GM12878 (cell line): ENCODE results near the gene IQCK.

Experiments
- EP300 ChIP-seq, 2 experiments: fragments of 150-350 bp in 1 of 2; IDR thresholded peaks; 2 replicates each; pipeline ENCODE4 v1.6.1; 2011 to 2012; ENCODE audit warnings: low read depth in 2 of 2, low read length in 2 of 2, borderline replicate concordance in 1 of 2, improper control_type of control experiment in 1 of 2, inconsistent platforms in 1 of 2; ENCODE audit not compliant: control insufficient read depth in 1 of 2
- GABPA ChIP-seq: IDR thresholded peaks from 2 replicates; pipeline ENCODE4 v1.6.1; 2014; ENCODE audit warnings: antibody characterized with exemption, low read depth, mild to moderate bottlenecking, inconsistent platforms
- HDGF ChIP-seq: fragments of 450-650 bp; IDR thresholded peaks from 2 replicates; pipeline ENCODE4 v1.6.1; 2016; ENCODE audit warnings: antibody characterized with exemption
- MEF2A ChIP-seq: IDR thresholded peaks from 2 replicates; pipeline ENCODE4 v1.6.1; 2011; ENCODE audit warnings: low read depth, mild to moderate bottlenecking, low read length, moderate library complexity; ENCODE audit not compliant: insufficient read depth
- POLR2AphosphoS5 ChIP-seq: IDR thresholded peaks from 2 replicates; pipeline ENCODE4 v1.6.1; 2011; ENCODE audit warnings: mild to moderate bottlenecking, low read length, inconsistent platforms
- RAD21 ChIP-seq: IDR thresholded peaks from 2 replicates; pipeline ENCODE4 v1.6.1; 2011; ENCODE audit warnings: mild to moderate bottlenecking, low read depth, low read length, moderate library complexity; ENCODE audit not compliant: insufficient read depth
- SIN3A ChIP-seq: IDR thresholded peaks from 2 replicates; pipeline ENCODE4 v1.6.1; 2012; ENCODE audit warnings: low read depth, low read length, improper control_type of control experiment
- SMARCA5 ChIP-seq: fragments of 450-650 bp; IDR thresholded peaks from 2 replicates; pipeline ENCODE4 v1.6.1; 2017; ENCODE audit warnings: mild to moderate bottlenecking
- ZZZ3 ChIP-seq: IDR thresholded peaks from 2 replicates; pipeline ENCODE4 v1.6.1; 2011; ENCODE audit warnings: low read depth; ENCODE audit not compliant: control insufficient read depth, insufficient read length
- TF ChIP-seq, protein P1 (sequence below), 3 experiments: IDR thresholded peaks in 2 of 3; conservative IDR thresholded peaks in 1 of 3; 2 replicates each; pipeline ENCODE4 v1.5.1; 2011; ENCODE audit warnings: low read depth in 3 of 3, low read length in 3 of 3, mild to moderate bottlenecking in 3 of 3, control low read depth in 2 of 3, moderate library complexity in 2 of 3, inconsistent platforms in 1 of 3, mixed read lengths in 1 of 3; ENCODE audit not compliant: control insufficient read depth in 2 of 3, insufficient read depth in 1 of 3; ENCODE audit errors: extremely low read depth in 1 of 3
- TF ChIP-seq, protein P2 (sequence below): IDR thresholded peaks from 2 replicates; pipeline ENCODE4 v1.6.1; 2012; ENCODE audit warnings: low read length, inconsistent platforms
- TF ChIP-seq, protein P3 (sequence below): IDR thresholded peaks from 2 replicates; pipeline ENCODE4 v1.6.1; 2012; ENCODE audit warnings: improper control_type of control experiment, low read depth, low read length; ENCODE audit not compliant: insufficient replicate concordance
- TF ChIP-seq, protein P4 (sequence below): fragments of 150-350 bp; IDR thresholded peaks from 2 replicates; pipeline ENCODE4 v1.6.1; 2016; ENCODE audit warnings: low read depth, low read length
- TF ChIP-seq, protein P5 (sequence below): fragments of 450-650 bp; IDR thresholded peaks from 2 replicates; pipeline ENCODE4 v1.6.1; 2018; ENCODE audit warnings: borderline replicate concordance, mild to moderate bottlenecking; ENCODE audit not compliant: partially characterized antibody

DNA sequence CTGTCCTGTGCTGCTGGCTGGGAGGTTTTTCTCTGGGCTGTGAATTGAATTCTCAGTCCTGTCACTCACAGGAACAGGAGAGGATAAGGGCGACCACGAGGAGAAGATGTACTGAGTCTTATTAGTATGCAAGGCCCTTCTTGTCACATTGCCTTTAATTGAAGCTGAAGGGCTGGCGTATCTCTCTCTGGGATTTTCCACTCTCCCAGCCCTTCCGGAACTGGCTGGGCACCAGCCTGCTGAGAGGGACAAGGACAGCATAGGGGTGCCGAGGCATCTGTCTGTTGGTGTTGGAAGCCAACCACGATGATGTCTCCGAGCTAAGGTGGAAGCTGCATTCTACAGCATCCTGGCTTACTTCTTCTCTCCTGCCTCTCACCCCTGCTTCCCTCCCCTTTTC lies 133.4 kb downstream of the IQCK start:
- TF ChIP-seq SMARCA5 (no peak), RAD21 (no peak), EP300 (IDR thresholded peaks at IDR 0.05; ENCODE audit: borderline replicate concordance in 1 of 2, control insufficient read depth in 1 of 2, low read depth in 2 of 2, low read length in 2 of 2) (no peak), ZZZ3 (no peak), POLR2AphosphoS5 (no peak), SIN3A (no peak), MEF2A (no peak), GABPA (no peak), HDGF (no peak)
- TF ChIP-seq, protein P1, sequence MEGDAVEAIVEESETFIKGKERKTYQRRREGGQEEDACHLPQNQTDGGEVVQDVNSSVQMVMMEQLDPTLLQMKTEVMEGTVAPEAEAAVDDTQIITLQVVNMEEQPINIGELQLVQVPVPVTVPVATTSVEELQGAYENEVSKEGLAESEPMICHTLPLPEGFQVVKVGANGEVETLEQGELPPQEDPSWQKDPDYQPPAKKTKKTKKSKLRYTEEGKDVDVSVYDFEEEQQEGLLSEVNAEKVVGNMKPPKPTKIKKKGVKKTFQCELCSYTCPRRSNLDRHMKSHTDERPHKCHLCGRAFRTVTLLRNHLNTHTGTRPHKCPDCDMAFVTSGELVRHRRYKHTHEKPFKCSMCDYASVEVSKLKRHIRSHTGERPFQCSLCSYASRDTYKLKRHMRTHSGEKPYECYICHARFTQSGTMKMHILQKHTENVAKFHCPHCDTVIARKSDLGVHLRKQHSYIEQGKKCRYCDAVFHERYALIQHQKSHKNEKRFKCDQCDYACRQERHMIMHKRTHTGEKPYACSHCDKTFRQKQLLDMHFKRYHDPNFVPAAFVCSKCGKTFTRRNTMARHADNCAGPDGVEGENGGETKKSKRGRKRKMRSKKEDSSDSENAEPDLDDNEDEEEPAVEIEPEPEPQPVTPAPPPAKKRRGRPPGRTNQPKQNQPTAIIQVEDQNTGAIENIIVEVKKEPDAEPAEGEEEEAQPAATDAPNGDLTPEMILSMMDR (IDR thresholded peaks at IDR 0.05 in 2 of 3, conservative IDR thresholded peaks at IDR 0.05 in 1 of 3; ENCODE audit: control insufficient read depth in 2 of 3, extremely low read depth in 1 of 3, insufficient read depth in 1 of 3, low read depth in 3 of 3, low read length in 3 of 3): no peak
- TF ChIP-seq, protein P2, sequence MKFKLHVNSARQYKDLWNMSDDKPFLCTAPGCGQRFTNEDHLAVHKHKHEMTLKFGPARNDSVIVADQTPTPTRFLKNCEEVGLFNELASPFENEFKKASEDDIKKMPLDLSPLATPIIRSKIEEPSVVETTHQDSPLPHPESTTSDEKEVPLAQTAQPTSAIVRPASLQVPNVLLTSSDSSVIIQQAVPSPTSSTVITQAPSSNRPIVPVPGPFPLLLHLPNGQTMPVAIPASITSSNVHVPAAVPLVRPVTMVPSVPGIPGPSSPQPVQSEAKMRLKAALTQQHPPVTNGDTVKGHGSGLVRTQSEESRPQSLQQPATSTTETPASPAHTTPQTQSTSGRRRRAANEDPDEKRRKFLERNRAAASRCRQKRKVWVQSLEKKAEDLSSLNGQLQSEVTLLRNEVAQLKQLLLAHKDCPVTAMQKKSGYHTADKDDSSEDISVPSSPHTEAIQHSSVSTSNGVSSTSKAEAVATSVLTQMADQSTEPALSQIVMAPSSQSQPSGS: no peak
- TF ChIP-seq, protein P3, sequence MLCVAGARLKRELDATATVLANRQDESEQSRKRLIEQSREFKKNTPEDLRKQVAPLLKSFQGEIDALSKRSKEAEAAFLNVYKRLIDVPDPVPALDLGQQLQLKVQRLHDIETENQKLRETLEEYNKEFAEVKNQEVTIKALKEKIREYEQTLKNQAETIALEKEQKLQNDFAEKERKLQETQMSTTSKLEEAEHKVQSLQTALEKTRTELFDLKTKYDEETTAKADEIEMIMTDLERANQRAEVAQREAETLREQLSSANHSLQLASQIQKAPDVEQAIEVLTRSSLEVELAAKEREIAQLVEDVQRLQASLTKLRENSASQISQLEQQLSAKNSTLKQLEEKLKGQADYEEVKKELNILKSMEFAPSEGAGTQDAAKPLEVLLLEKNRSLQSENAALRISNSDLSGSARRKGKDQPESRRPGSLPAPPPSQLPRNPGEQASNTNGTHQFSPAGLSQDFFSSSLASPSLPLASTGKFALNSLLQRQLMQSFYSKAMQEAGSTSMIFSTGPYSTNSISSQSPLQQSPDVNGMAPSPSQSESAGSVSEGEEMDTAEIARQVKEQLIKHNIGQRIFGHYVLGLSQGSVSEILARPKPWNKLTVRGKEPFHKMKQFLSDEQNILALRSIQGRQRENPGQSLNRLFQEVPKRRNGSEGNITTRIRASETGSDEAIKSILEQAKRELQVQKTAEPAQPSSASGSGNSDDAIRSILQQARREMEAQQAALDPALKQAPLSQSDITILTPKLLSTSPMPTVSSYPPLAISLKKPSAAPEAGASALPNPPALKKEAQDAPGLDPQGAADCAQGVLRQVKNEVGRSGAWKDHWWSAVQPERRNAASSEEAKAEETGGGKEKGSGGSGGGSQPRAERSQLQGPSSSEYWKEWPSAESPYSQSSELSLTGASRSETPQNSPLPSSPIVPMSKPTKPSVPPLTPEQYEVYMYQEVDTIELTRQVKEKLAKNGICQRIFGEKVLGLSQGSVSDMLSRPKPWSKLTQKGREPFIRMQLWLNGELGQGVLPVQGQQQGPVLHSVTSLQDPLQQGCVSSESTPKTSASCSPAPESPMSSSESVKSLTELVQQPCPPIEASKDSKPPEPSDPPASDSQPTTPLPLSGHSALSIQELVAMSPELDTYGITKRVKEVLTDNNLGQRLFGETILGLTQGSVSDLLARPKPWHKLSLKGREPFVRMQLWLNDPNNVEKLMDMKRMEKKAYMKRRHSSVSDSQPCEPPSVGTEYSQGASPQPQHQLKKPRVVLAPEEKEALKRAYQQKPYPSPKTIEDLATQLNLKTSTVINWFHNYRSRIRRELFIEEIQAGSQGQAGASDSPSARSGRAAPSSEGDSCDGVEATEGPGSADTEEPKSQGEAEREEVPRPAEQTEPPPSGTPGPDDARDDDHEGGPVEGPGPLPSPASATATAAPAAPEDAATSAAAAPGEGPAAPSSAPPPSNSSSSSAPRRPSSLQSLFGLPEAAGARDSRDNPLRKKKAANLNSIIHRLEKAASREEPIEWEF: no peak
- TF ChIP-seq, protein P4, sequence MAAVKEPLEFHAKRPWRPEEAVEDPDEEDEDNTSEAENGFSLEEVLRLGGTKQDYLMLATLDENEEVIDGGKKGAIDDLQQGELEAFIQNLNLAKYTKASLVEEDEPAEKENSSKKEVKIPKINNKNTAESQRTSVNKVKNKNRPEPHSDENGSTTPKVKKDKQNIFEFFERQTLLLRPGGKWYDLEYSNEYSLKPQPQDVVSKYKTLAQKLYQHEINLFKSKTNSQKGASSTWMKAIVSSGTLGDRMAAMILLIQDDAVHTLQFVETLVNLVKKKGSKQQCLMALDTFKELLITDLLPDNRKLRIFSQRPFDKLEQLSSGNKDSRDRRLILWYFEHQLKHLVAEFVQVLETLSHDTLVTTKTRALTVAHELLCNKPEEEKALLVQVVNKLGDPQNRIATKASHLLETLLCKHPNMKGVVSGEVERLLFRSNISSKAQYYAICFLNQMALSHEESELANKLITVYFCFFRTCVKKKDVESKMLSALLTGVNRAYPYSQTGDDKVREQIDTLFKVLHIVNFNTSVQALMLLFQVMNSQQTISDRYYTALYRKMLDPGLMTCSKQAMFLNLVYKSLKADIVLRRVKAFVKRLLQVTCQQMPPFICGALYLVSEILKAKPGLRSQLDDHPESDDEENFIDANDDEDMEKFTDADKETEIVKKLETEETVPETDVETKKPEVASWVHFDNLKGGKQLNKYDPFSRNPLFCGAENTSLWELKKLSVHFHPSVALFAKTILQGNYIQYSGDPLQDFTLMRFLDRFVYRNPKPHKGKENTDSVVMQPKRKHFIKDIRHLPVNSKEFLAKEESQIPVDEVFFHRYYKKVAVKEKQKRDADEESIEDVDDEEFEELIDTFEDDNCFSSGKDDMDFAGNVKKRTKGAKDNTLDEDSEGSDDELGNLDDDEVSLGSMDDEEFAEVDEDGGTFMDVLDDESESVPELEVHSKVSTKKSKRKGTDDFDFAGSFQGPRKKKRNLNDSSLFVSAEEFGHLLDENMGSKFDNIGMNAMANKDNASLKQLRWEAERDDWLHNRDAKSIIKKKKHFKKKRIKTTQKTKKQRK: no peak
- TF ChIP-seq, protein P5, sequence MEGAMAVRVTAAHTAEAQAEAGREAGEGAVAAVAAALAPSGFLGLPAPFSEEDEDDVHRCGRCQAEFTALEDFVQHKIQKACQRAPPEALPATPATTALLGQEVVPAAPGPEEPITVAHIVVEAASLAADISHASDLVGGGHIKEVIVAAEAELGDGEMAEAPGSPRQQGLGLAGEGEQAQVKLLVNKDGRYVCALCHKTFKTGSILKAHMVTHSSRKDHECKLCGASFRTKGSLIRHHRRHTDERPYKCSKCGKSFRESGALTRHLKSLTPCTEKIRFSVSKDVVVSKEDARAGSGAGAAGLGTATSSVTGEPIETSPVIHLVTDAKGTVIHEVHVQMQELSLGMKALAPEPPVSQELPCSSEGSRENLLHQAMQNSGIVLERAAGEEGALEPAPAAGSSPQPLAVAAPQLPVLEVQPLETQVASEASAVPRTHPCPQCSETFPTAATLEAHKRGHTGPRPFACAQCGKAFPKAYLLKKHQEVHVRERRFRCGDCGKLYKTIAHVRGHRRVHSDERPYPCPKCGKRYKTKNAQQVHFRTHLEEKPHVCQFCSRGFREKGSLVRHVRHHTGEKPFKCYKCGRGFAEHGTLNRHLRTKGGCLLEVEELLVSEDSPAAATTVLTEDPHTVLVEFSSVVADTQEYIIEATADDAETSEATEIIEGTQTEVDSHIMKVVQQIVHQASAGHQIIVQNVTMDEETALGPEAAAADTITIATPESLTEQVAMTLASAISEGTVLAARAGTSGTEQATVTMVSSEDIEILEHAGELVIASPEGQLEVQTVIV: no peak
